GM23338 (cell line): Measurements from ENCODE around the gene HSF2BP.

Experiments used
- CREB1 ChIP-seq: fragments of 250-450 bp; sonication (Bioruptor Pico); IDR thresholded peaks from 2 replicates; pipeline ENCODE4 v1.5.0; 2020; ENCODE audit warnings: low read depth, mild to moderate bottlenecking, moderate library complexity
- EZH2 ChIP-seq: fragments of 200-600 bp; sonication (generic); IDR thresholded peaks from one replicate; pipeline ENCODE4 v1.8.0; 2017; ENCODE audit warnings: antibody characterized with exemption, mild to moderate bottlenecking, low read depth; ENCODE audit not compliant: unreplicated experiment
- EZH2phosphoT487 ChIP-seq: fragments of 200-600 bp; sonication (generic); IDR thresholded peaks from one replicate; pipeline ENCODE4 v1.8.1; 2018; ENCODE audit warnings: antibody characterized with exemption; ENCODE audit not compliant: unreplicated experiment
- JUNB ChIP-seq: IDR thresholded peaks from one replicate; pipeline ENCODE4 v1.6.1; 2016; ENCODE audit warnings: antibody characterized with exemption; ENCODE audit not compliant: unreplicated experiment
- POLR2AphosphoS5 ChIP-seq: IDR thresholded peaks from 2 replicates; pipeline ENCODE4 v1.6.1; 2016; ENCODE audit warnings: antibody characterized with exemption, low read depth
- TF ChIP-seq, protein P1 (sequence below), 2 experiments: fragments of 200-600 bp in 1 of 2; sonication (generic) in 1 of 2; conservative IDR thresholded peaks; 2 replicates each; pipeline versions ENCODE4 v1.5.1 to v1.6.1; 2016 to 2017; ENCODE audit warnings: antibody characterized with exemption in 2 of 2, low read depth in 2 of 2, mild to moderate bottlenecking in 2 of 2, moderate library complexity in 1 of 2

DNA sequence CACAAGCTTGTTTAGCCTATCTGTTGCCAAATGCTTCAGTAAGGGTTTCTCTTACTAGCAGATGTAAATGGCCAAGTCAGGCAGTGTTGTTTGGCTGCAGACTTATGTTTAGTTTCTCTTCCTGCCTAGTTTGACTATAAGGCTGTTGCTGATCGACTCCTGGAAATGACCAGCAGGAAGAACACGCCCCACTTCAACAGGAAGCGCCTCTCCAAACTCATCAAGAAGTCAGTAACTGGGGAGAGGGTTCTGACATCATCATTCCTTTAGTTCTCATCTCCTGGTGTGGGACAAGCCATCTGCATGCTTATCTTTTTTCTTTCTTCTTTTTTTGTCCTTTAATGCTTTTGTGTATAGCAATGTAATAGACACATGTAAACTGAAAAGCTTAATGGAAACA is 25.1 kb upstream of the HSF2BP start:
- TF ChIP-seq POLR2AphosphoS5 (no peak), JUNB (no peak), CREB1 (CRISPR knock-in tag) (no peak), EZH2 (no peak), EZH2phosphoT487 (no peak)
- TF ChIP-seq, protein P1, sequence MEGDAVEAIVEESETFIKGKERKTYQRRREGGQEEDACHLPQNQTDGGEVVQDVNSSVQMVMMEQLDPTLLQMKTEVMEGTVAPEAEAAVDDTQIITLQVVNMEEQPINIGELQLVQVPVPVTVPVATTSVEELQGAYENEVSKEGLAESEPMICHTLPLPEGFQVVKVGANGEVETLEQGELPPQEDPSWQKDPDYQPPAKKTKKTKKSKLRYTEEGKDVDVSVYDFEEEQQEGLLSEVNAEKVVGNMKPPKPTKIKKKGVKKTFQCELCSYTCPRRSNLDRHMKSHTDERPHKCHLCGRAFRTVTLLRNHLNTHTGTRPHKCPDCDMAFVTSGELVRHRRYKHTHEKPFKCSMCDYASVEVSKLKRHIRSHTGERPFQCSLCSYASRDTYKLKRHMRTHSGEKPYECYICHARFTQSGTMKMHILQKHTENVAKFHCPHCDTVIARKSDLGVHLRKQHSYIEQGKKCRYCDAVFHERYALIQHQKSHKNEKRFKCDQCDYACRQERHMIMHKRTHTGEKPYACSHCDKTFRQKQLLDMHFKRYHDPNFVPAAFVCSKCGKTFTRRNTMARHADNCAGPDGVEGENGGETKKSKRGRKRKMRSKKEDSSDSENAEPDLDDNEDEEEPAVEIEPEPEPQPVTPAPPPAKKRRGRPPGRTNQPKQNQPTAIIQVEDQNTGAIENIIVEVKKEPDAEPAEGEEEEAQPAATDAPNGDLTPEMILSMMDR (conservative IDR thresholded peaks at IDR 0.05; ENCODE audit: low read depth in 2 of 2): no peak
